Erythroblast (primary cell): ENCODE data around the gene HBB.

ENCODE experiments used
- DNase-seq, 2 experiments: peaks; one replicate each; lab custom pipeline; 2025; lab: John Stamatoyannopoulos, UW
- GATA1 ChIP-seq: IDR thresholded peaks from 2 replicates; pipeline ENCODE4 v1.6.1; 2011; ENCODE audit warnings: low read depth, mild to moderate bottlenecking, control low read depth, low read length, moderate library complexity
- POLR2A ChIP-seq: IDR thresholded peaks from 2 replicates; pipeline ENCODE4 v1.6.1; 2011; ENCODE audit warnings: mild to moderate bottlenecking, low read length

Gene HBB

DNA sequence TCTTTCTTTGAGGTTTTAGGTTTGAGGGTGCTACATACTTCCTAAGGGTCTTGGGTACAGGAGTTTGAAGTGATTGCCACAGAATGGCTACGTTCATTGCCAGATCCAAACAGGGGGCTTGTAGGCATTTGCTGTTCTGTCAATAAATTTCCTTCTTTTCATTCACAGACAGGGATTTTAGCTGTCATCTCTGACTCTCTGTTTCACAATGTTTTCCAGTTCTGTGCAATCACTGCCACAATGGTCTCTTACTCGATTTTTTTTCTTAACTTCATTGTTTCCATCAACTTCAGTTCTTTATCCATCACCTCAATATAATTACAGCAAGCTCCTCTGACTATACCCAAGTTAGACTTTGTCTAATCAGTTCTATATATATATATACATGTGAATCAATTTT lies 13.6 kb upstream of the HBB start:
- no peak for DNase-seq

GRCh38 chr11:5240056-5240455 lies 13.2 kb upstream of the HBB start:
- no peak for TF ChIP-seq GATA1
- peak; percentile 54 for TF ChIP-seq POLR2A
- DNase-seq = no peak

More for the DNA sequence above, 13.6 kb upstream of the HBB start:
- TF ChIP-seq GATA1 = no peak
- TF ChIP-seq POLR2A = peak; percentile 33

- TF ChIP-seq GATA1 (no peak), POLR2A (peak; percentile 44)
- no peak for DNase-seq
These were observed 12.2 kb upstream of the HBB start for GRCh38 chr11:5239046-5239445.

DNA sequence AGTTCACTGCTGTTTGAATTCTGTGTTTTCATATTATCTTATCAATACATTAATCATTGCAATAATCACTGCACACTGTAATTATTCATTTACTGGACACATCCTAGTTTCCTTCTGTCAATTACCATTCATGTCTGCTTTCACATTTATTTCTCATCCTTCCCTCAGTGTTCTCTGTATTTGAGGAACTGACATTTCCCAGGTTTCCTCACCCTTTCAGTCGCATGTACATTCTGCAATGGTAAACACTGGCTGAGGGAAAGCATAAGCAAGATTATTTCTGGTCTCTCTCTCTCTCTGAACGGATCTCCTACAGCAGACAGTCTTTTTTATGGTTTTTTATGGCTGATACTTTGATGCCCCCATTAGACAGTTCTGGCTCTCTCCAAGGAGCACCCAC lies 11.6 kb upstream of the HBB start:
- TF ChIP-seq POLR2A = no peak
- no peak for TF ChIP-seq GATA1
- DNase-seq = no peak

DNA sequence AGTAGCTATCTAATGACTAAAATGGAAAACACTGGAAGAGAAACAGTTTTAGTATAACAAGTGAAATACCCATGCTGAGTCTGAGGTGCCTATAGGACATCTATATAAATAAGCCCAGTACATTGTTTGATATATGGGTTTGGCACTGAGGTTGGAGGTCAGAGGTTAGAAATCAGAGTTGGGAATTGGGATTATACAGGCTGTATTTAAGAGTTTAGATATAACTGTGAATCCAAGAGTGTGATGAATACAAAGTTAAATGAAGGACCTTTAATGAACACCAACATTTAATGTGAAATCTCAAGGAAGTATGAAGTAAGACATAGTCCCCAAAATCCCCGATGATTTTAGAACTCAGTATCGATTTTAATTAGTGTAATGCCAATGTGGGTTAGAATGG lies 10.5 kb upstream of the HBB start:
- no peak for TF ChIP-seq POLR2A
- no peak for TF ChIP-seq GATA1

GRCh38 chr11:5235364-5236095 lies 8.7 kb upstream of the HBB start:
- no peak for TF ChIP-seq POLR2A
- no peak for TF ChIP-seq GATA1
- no peak for DNase-seq

More for the DNA sequence above, 10.5 kb upstream of the HBB start:
- no peak for DNase-seq

DNA sequence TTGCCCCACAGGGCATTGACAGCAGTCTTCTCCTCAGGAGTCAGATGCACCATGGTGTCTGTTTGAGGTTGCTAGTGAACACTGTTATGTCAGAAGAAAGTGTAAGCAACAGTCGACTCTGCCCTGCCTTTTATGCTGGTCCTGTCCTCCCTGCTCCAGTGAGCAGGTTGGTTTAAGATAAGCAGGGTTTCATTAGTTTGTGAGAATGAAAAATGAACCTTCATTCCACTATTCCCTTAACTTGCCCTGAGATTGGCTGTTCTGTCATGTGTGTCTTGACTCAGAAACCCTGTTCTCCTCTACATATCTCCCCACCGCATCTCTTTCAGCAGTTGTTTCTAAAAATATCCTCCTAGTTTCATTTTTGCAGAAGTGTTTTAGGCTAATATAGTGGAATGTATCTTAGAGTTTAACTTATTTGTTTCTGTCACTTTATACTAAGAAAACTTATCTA lies 7.5 kb upstream of the HBB start, which contains the start of gene HBD:
HBD (minus strand) TSS at position 103 of the 454 bp plus-strand sequence; CDS start at position 53, 50 bp downstream.
- DNase-seq = peak in 1 of 2 experiments; percentile 74
- peak; percentile 100 for TF ChIP-seq POLR2A
- peak; percentile 43 for TF ChIP-seq GATA1

- DNase-seq = no peak
- TF ChIP-seq GATA1 (no peak), POLR2A (no peak)
These were observed 6.4 kb upstream of the HBB start for GRCh38 chr11:5233307-5233706.

DNA sequence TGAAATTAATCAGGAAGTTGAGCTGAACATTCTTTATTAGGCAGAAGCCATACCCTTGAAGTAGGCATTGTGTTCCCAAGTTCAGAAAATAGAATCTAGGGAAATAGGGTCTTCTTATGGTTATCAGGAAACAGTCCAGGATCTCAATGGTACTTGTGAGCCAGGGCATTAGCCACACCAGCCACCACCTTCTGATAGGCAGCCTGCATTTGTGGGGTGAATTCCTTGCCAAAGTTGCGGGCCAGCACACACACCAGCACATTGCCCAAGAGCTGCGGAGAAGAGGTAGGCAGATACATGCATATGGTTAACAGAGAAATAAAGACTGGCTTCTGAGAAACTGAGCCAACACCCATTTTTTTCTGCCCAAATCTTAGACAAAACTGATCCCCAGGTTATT lies 6.0 kb upstream of the HBB start:
- DNase-seq = no peak
- TF ChIP-seq POLR2A (peak; percentile 69), GATA1 (no peak)

DNA sequence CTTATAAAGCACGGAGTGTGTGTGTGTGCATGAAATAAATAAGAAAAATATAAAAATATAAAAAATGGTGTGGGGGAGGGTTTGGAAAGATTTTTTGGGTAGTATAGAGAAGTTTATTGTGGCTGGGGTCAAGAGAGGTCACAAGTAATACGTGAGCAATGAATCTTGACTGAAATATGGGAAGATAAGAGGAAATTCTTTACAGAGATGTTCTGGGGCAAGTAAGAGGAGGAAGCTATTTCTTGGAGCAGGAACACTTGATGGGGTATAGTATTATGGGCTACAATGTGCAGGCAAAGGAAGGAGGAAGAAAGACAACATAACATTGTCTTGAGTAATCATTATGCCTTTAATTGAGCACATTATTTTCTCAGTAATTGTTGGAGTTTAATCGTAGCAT lies 5.3 kb upstream of the HBB start:
- TF ChIP-seq GATA1 (no peak), POLR2A (no peak)
- no peak for DNase-seq

GRCh38 chr11:5231111-5231510 lies 4.2 kb upstream of the HBB start:
- TF ChIP-seq GATA1 (no peak), POLR2A (peak; percentile 66)
- no peak for DNase-seq

DNA sequence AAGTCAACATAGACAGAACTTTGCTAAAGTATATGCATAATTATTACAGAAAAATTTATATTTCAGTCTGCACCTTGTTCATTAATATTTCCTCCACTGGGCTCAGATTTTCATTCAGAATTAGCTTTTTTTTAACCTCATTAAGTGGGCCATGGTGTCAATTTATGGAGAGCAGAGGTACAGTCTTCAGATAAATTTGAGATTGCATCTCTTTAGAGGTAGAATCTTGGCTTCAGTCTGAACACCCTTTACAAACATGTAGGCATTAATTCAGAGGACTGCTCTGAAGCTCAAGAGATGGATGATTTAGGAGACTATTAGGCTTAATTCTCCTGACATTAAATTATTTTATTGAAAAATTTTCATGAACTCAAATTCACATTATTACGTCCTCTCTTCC lies 3.4 kb upstream of the HBB start:
- DNase-seq = no peak

GRCh38 chr11:5229796-5230195 lies 2.9 kb upstream of the HBB start:
- DNase-seq = no peak
- TF ChIP-seq POLR2A = peak; percentile 13
- TF ChIP-seq GATA1 = no peak

More for the DNA sequence above, 3.4 kb upstream of the HBB start:
- TF ChIP-seq POLR2A (no peak), GATA1 (no peak)

- no peak for DNase-seq
- TF ChIP-seq POLR2A = peak; percentile 24
- no peak for TF ChIP-seq GATA1
These were observed 2.5 kb upstream of the HBB start for GRCh38 chr11:5229356-5229755.

DNA sequence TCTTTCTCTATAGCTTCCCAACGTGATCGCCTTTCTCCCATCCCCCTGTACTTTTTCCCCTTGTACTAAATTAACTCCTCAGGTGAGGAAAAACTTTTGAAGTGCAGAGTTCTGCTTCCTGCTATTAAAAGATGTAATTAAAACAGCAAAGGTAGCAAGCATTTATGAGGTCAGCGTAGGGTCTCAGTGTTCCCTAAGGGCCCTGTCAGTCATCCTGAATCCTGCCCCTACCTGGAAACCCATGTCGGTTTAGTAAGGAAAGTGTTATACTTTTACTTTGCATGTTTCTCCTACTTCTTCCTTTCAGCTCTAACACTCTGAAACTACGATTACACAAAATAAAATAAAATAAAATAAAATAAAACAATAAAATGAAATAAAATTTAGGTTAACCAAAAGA lies 1.3 kb upstream of the HBB start:
- TF ChIP-seq POLR2A (no peak), GATA1 (no peak)
- no peak for DNase-seq
